HG03066 (cell line): ENCODE results near the gene RPL29.
A peak's percentile ranks its signal among the peaks of the same experiment; 100 is the strongest.

Source experiments
- ATAC-seq: cut with Tn5 transposase; IDR thresholded peaks from one replicate; pipeline ENCODE4 v1.9.1; 2021; ENCODE audit warnings: low read depth; ENCODE audit not compliant: unreplicated experiment

Gene RPL29

DNA sequence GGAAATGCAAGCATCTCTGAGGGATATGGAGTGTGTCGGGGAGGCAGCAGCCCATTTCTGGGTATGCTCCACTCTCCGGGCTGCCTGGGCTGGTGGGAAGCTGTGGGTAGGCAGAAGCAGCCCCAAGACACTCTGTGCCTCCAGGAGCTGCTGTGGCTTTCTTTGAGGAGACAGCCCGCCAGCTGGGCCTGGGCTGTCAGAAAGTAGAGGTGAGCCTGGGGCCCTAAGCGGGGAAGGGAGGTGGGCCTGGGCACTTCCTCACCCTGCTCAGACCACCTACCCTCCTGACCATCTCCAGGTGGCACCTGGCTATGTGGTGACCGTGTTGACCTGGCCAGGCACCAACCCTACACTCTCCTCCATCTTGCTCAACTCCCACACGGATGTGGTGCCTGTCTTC, 10.6 kb downstream of the RPL29 start:
- no peak for ATAC-seq

DNA sequence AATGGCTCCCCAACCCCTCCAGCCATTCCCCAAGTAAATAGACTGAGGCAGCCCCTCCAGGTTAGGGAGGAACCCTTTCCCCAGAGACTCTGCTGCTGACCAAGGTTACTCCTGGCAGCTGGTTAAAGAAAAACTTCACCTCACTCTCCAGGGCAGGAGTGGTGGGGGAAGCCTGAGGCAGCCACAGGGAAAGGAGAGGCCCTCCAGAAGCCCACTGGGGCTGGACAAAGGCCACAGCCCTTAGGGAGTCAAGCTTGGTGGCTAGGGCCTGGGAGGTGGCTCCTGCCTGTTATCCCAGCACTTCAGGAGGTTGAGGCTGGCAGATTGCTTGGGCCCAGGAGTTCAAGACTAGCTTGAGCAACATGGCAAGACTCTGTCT, 11.4 kb downstream of the RPL29 start:
- ATAC-seq, result no peak

DNA sequence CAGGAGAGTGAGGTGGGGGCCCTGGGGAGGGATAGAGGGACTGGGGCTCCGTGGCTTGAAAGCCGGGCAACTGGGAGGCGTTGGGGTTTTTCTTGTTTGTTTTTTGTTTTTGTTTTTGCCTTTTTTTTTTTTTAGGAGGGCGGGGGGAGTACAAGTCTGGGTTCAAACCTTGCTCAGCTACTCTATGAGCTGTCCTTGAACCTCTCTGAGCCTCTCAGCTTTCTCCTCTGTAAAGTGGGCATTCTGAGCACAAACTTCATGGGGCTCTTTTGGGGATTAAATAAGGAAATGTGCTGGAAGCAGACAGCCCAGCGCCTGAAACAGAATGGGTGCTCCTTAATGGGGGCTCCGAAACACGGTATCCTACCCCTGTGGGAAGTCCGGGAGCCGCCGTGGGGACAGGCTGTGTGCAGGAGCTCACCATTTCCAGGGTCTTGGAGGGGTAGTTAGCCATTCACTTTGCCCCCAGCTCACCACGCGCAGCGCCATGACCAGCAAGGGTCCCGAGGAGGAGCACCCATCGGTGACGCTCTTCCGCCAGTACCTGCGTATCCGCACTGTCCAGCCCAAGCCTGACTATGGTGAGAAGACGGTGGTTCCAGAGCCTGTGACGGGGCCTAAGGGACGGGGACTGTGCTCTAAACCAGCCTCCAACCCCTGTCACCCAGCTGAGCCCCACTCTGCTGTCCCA, 12.0 kb downstream of the RPL29 start:
- no peak for ATAC-seq

DNA sequence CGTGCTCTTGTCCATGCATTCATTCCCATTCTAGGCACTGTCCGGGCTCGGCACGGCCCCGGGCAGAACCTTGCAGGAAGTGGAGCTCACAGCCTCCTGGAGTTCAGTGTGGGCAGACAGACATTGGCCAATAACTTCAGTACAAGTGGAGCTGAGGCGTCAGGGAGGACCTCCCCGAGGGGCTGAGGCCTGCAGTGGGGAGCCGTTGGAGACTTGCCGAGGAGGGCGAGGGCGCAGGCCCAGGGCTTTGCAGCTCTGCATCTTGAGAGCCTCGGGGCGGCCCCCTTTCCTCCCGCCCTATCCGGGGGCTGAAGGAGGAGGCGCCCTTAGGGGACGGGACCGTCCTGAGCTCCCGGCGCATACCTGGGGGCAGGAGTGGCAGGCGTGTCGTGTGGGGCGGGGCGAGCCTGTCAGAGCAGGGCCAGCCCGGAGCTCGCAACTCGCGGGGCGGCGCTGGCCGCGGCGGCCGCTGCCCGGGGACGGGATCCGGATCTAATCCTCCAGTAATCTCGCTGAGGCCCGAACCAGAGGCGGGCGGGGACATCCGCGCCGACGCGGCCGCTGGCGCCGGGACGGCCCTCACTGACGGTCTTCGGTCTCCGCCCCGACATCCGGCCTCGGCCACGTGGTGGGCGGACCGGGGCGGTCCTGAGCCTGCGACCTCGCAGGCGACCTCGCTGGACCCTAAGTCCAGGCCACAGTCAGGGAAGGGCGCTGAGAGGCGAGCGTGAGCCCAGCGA, 12.7 kb downstream of the RPL29 start, which contains the start of gene ACY1:
Gene ACY1, plus strand, starts transcription at position 698 of the 740 bp plus-strand sequence. CDS start 530 bp downstream, outside the sequence.
- peak; percentile 76 for ATAC-seq

DNA sequence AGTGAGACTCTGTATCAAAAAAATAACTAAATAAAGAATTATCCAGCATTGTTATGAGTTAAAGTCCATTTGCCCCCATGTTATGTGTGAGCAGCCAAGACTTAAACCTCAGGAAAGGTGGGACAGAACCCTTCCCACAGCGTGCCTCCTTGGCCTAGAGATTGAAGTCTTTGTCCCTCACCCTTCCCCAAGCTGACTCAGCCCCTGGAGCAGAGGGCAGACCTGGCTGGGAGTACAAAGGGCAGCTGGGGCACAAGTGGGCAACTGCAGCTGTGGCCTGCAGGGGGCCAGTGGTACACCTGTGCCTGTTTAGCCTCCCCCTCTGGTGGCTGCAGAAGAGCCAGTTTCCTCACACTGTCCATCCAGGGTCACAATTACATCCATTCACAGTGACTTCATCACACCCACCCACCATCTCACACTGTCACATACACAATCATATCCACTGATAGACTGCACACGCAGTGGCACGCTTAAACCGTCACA, 13.3 kb downstream of the RPL29 start:
- peak; percentile 48 for ATAC-seq

DNA sequence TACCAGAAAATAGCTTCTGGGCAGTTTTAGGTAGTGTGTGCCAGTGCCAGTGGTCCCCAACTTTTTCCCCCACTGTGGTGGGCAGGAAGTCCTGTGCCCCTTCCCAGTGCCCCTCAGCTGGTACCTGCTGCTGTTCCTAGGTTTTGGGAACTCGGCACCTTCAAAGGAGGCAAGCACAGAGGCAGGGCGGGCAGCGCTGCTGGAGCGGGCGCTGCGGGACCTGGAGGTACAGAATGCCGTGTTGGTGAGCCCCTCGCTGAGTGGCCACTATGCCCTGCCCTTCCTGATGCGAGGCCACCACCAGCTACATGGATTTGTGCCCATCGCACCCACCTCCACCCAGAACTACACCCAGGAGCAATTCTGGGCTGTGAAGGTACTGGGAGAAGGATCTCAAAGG, 15.4 kb downstream of the RPL29 start:
- no peak for ATAC-seq

DNA sequence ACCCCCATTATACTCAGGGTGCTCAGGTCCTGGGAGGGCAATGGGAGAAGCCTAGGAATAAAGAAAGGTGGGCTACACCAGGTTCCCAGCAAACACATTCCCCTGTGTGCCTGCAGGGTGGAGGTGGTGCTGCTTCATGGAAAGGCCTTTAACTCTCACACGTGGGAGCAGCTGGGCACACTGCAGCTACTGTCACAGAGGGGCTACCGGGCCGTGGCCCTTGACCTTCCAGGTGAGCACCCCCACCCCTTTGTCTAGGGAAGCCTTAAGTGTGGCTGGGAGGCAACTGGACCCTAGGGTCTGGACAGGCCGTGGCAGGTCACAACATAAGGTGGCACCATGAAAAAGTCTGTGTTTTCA, 17.6 kb downstream of the RPL29 start:
- no peak for ATAC-seq

DNA sequence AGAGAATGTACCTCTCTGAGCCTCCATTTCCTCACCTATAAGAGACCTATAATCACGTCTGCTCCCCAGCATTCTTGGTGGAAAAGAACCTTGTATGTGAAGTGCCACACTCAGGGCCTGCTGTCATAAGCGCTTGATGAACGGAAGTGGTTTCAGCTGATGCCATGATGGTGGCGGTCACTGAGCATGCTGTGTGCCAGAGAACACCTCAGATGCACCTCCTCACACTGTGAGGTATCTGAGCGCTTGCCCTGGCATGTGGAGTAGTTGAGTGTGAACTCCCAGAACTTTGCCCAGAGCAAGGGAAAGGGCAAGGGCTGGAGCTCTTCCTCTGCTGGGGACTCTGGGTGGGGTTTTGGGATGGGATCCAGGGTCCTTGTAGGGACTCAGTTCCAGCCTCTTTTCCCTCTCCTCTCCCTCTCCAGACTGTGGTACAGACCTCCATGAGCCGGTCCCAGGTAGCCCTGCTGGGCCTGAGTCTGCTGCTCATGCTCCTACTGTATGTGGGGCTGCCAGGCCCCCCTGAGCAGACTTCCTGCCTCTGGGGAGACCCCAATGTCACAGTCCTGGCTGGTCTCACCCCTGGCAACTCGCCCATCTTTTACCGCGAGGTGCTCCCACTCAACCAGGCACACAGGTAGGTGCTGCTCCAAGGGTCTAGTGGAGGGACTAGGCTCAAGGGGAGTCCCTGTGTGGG, 18.1 kb downstream of the RPL29 start:
- no peak for ATAC-seq

DNA sequence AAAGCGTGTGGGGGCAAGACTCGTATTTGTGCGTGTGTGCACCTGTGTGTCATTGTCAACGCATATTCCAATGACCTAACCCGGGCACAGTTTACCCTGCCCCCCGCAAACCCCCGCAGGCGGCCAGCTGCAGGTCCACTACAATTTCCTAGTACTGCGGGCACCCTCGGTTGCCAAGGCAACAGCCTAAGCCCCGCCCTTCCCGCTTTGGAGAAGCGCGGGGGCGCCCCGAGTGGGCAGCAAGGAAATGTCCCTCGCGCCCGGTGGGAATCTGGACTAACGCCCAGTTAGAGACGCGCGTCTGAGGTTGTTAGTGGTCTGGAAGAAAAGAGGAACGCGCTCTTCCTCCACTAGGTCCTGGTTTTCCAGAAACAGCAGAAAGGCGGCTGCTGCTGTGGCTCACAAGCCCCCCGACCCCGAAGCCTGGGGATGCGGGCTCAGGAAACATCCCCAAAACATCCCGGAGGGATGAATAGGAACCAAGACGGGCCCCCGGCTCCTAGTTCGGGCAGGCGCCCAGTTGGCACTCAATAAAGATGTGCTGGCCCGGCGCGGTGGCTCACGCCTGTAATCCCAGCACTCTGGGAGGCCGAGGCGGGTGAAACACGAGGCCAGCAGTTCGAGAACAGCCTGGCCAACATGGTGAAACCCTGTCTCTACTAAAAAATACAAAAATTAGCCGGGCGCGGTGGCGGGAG, 19.7 kb downstream of the RPL29 start:
- no peak for ATAC-seq

DNA sequence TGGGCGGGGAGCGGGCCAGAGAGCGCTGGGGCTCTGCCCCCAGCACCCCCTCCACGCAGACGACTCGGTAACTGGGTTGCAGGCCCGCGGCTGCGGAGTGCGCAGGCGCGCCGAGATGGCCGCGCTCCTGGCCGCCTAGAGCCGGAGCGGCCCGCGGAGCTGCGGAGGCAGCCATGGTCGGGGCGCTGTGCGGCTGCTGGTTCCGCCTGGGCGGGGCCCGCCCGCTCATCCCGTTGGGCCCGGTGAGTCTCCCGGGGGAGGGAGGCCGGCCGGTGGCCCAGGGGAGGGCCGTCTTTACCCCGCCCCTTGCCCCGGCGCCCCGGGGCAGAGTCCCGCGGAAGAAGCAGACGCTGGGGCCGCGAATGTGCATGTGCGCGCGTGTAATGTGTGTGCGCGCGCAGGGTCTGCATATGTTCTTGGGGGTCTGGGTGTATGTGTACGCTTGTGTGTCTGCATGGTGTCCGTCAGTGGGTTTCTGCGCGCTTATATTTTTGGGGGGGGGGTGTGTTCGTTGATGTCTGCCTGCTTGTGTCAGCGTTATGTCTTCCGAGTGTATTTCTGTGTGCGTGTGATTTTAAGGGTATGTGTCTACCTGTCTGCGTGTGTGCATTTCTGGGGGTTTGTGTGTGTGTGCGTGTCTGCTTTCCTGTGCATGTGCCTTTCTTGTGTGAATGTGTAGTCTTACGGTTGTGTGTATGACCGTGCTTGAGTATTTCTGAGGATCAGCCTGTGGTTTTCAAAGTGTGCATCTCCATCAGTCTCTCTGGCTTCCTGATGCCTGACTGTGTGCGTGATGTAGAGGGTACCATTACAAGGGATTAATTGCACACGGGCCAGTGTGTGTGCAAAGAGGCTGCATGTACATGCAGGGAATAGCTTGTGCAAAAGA, 20.5 kb downstream of the RPL29 start, which contains the start of gene ABHD14A:
Gene ABHD14A, plus strand, starts transcription at position 102 of the 889 bp plus-strand sequence. Its CDS starts 72 bp downstream, at position 174.
- ATAC-seq, result peak; percentile 50

DNA sequence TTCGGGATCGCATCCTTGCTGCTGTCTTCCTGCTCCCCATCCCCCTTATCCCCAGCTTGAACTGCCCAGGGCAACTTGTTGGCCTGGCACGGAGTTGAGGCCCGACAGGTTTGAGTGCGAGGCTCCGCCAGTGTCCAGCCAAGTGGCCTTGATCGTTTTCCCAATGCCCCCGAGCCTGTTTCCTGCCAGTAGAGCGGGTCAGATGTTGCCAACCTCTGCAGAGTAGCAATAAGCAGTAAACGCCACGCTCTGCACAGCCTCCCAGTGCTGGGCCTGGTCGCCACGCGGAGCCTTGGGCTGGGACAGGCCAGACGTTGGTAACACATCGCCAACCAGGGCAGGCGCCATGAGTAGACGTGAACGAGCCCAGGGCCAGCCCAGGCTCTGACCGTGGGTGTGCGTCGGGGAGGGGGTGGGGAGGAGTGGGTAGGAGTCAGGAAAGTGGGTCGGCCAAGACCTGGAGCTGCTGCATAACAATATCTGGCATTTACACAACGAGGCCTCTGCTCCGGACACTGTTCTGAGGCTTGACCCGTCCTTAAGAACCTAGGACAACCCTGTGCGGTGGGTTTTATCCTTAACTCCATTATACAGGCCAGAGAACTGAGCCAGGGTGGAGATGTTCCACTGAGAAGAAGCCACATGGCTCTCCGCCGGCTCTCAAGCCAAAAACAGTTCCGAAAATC, 21.3 kb downstream of the RPL29 start:
- peak; percentile 8 for ATAC-seq

DNA sequence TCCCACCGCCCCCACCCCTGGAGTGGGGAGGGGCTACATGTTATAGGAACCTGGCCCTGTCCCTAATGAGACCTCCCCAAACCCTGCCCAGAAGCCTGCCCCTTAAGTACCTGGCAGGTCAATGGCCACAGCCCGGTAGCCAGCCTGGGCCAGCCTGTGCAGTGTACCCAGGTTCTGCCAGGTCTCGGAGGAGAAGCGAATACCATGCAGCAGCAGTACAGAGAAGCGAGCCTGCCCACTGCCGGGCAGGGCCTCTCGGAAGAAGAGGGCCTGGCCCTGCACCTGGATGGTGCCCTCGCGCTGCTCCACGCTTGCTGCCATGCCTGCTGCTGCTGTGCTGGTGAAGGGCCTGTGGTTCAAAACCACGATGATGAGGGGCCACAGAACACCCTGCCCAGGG, 24.3 kb downstream of the RPL29 start:
- no peak for ATAC-seq

DNA sequence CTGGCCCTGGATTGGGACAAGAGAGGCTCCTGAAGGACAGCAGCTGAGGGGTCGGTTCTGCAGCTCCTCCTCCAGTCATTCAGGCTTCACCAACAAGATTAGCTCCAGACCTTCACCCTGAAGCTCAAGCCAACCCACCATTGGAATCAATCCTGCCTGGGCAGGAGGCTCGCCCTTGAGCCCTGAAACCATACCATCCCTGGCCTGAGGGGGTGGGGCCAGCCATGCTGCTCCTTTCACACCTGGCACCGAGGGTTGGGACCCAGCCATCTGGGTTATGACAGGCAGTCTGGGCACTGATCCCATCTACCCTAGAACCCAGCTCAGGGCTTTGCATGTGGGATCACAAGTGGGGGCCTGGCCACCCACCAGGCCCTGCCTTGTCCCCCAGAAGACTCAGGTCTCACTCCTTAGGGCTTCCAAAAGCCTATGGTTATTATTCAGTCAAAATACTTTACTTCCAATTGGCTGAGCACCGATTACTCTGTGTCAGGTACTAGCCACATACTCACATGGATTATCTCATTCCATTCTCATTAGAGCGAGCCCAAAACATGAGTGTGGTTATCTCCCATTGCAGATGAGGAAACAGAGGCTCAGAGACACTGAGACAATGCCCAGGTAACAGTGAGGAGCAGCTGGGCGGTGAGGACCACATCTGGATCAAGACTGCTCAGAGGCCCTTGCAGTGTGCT, 24.9 kb downstream of the RPL29 start:
- no peak for ATAC-seq

DNA sequence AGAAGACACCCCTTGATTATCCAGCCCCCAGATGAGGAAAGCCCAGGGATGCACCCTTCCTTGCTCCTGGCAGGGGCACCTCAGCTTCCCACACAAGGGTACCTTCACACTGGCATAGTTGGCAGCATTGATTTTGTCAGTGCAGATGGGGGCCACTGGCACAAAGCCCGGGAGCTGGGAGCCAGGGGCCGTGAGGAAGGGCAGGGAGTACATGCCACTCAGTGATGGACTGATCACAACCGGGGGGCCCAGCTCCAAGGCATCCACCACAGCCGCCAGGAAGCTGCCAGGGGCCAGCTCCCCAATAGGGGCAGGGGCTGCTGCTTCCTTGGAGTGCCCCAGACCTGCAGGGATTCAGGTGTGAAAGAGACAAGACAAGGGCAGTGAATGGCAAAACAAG, 25.9 kb downstream of the RPL29 start:
- no peak for ATAC-seq

DNA sequence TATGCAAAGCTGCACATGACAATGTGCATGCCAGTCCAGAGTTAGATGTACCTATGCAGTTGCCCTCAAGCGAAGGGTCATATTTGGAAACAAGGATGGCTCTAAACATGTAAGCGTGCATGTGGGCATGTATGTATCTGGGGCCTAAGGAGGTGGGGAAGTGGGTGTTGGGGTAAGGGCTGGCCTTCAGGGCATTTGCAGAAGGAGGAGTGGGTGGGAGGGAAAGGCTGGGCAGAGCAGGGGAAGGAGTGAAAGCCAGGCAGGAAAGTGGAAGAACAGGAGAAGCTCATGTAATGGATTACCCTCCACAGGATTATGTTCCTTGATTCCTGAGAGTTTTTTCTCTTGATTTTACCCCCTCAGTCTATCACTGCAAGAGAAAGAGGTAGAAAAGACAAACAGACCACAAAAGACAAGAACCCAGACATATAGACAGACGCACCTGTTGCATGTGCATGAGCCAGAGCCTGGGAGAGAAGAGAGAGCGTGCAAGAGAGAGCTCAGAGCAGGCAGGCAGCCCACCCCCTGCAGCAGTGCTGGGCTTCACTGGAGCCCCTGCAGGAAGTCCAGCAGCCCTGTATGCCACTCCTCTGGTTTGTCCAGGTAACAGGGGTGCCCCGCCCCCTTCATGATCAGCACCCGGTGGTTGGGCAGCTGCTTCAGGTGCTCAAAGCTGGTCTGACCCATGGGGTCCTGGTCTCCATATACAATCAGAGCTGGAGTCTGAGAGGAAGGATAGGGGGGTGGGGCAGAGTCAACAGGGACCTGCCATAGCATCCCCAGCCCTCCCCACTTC, 26.6 kb downstream of the RPL29 start:
- no peak for ATAC-seq

DNA sequence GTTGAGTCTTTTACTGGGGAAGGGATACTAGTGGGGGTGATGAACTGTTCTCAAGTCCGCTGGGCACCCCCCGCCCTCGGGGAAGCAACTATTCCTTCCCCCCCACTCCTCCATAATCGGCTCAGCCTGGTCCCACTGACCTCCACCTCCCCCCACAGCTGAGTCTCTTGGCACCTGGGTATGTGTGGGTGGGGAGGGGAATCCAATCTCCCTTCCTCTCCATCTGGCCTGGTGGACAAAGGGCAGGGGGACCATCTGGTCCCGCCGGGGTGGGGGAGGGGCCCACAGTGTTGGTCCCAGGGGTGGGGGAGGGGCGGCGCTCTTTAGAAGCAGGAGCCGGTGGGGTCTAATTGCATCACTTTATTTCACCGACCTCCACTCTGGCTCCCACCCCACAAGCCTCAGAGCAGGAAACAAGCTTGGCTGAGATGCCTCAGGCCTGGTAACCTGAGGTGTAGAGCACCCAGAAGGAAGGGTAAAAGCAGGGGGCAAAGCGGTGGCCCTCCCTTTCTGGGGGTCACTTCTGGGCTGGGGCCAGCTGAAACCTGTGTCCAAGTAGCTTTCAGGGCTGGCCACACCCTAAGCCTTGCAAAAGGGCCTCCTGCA, 27.4 kb downstream of the RPL29 start:
- no peak for ATAC-seq

DNA sequence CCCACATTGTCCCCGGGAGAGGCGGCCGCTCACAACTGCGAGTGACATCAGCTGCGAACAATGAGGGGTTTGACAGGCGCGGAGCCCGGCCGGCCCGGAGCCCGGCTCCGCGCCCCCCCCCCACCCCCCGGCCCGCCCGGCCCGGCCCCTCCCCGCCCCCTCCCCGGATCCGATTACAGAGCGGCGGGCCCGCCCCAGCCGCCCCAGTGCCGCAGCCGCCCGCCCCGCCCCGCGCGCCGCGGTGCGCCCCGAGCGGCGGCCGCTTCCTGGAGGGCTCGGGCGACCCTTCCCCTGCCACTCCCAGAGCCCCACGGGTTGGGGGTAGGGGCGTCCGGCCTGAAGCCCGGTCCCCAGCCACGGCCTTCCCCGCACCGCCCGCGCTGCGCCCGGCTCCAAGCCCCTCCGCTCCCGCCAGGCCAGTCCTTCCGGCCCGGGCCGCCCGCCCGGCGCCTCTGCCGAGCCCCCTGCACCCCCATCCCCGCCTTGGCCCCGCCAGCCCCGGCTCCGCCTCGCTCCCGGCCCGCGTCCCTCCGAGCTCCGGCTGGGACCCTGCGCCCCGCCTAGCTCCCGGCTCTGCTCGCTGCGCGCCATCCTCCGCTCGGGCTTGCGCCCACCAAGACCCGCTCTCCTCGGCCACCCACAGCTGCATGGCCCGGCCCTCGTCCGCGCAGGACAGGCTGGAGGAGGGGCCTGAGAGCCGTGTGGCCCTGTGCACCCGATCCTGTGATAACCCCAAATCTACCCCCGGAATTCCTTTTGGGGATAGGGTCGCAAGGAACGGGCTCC, 28.1 kb downstream of the RPL29 start, which contains the start of gene PCBP4:
Gene PCBP4, minus strand, starts transcription at position 71 of the 786 bp plus-strand sequence. CDS start 6,214 bp downstream, outside the sequence.
- peak; percentile 56 for ATAC-seq
